Adrenal gland (tissue), 5 donors: ENCODE data around the gene NDUFS8.

Experiments used
- POLR2A ChIP-seq, 2 donors: fragments of 450-650 bp; IDR thresholded peaks; one replicate each; pipeline ENCODE4 v1.6.1; 2017; ENCODE audit warnings: antibody characterized with exemption in 2 of 2, mild to moderate bottlenecking in 2 of 2, moderate library complexity in 1 of 2
- TF ChIP-seq, protein P1 (sequence below), 6 experiments: fragments of 450-650 bp in 4 of 6; fragments of 200-600 bp in 2 of 6; sonication (generic) in 1 of 6; IDR thresholded peaks; 1 replicate in 5 of 6; 2 replicates in 1 of 6; pipeline versions ENCODE4 v1.5.1 to v1.8.0; 2016 to 2021; ENCODE audit warnings: antibody characterized with exemption in 6 of 6, mild to moderate bottlenecking in 2 of 6, moderate library complexity in 1 of 6
- donor health status: DM: no; HTN: no; CAD: no.

DNA sequence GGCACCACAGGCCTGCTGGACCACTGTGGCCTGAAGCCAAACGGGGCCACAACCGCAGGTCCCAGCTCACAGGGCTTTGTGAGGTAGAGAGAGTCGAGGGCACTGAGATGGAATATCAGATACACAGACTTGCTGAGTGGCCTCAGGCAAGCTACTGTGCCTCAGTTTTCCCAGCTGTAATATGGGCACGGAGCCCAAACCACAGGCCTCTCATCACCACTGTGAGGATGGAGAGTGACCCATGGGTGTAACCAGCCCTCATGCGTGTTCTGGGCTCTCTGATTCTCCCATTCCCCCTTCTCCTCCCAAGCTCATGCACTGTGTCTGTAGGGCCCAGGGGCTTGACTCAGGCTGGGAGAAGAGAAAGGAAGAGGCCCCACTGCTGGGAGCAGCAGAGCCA lies 30.8 kb upstream of the NDUFS8 start:
- TF ChIP-seq POLR2A (IDR thresholded peaks at IDR 0.05) = no peak
- TF ChIP-seq, protein P1, sequence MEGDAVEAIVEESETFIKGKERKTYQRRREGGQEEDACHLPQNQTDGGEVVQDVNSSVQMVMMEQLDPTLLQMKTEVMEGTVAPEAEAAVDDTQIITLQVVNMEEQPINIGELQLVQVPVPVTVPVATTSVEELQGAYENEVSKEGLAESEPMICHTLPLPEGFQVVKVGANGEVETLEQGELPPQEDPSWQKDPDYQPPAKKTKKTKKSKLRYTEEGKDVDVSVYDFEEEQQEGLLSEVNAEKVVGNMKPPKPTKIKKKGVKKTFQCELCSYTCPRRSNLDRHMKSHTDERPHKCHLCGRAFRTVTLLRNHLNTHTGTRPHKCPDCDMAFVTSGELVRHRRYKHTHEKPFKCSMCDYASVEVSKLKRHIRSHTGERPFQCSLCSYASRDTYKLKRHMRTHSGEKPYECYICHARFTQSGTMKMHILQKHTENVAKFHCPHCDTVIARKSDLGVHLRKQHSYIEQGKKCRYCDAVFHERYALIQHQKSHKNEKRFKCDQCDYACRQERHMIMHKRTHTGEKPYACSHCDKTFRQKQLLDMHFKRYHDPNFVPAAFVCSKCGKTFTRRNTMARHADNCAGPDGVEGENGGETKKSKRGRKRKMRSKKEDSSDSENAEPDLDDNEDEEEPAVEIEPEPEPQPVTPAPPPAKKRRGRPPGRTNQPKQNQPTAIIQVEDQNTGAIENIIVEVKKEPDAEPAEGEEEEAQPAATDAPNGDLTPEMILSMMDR (IDR thresholded peaks at IDR 0.05) = no peak
